GM12878 (cell line): ENCODE measurements around the gene CRNKL1. TPM values are rescaled to one million over a fixed set of nuclear protein-coding genes. Genes with fewer than 3 reads are reported as not detected.

Source experiments
- ATAC-seq: fragments of 200-7000 bp; cut with Tn5 transposase; 3 replicates; pipeline ENCODE4 v1.9.1; 2020; ENCODE audit warnings: mild to moderate bottlenecking, moderate library complexity
- BruUV-seq: library from RNA; stranded (reverse); fragments of 400-500 nt; replicated peaks from 2 replicates; lab custom pipeline; 2021; lab: Mats Ljungman, UMichigan
- CTCF ChIA-PET: fragments of 300-600 bp; sonication (Branson Sonifier 250); formaldehyde crosslinking; extraction: SDS; loops from one replicate; lab custom pipeline; 2021; ENCODE audit warnings: inconsistent platforms; lab: Yijun Ruan, JAX
- POLR2A ChIA-PET: fragments of 350-600 bp; formaldehyde crosslinking; extraction: SDS; loops from one replicate; lab custom pipeline; 2021; ENCODE audit warnings: inconsistent platforms; lab: Charles Lee
- RAD21 ChIA-PET: fragments of 300-600 bp; sonication (Branson Sonifier 250); formaldehyde crosslinking; loops from one replicate; lab custom pipeline; 2023; ENCODE audit warnings: antibody characterized with exemption; ENCODE audit not compliant: unreplicated experiment; lab: Charles Lee
- SMC1A ChIA-PET: fragments of 300-600 bp; sonication (Branson Sonifier 250); formaldehyde crosslinking; loops from one replicate; lab custom pipeline; 2023; ENCODE audit not compliant: unreplicated experiment, uncharacterized antibody; lab: Charles Lee
- DNase-seq: peaks from one replicate; pipeline ENCODE4 v3.0.0-alpha.2; 2011; ENCODE audit warnings: low read depth, low spot score
- FAIRE-seq: peaks from 3 replicates; lab custom pipeline; 2011; peaks lifted over from hg19 to GRCh38; lab: Jason Lieb, UNC
- H2AFZ ChIP-seq: 2 replicates; pipeline ENCODE4 v1.6.0; 2011; ENCODE audit warnings: low read depth, low read length, control low read depth; ENCODE audit not compliant: control insufficient read depth
- H3K27ac ChIP-seq: 2 replicates; pipeline ENCODE4 v1.5.1; 2011; ENCODE audit warnings: control low read depth; ENCODE audit not compliant: control insufficient read depth, insufficient read depth
- H3K27me3 ChIP-seq, 2 experiments: replicated peaks in 1 of 2; 2 replicates each; pipeline versions ENCODE4 v1.6.0 to v1.6.1; 2011; ENCODE audit warnings: low read length in 1 of 2; ENCODE audit not compliant: control insufficient read depth in 2 of 2, insufficient read depth in 2 of 2
- H3K36me3 ChIP-seq, 2 experiments: 2 replicates each; pipeline ENCODE4 v1.5.1; 2011; ENCODE audit warnings: low read length in 1 of 2; ENCODE audit not compliant: control insufficient read depth in 2 of 2, insufficient read depth in 2 of 2
- H3K4me1 ChIP-seq: 2 replicates; pipeline ENCODE4 v1.6.1; 2011; ENCODE audit warnings: mild to moderate bottlenecking, low read length, moderate library complexity, mixed read lengths; ENCODE audit not compliant: control insufficient read depth, insufficient read depth
- H3K4me2 ChIP-seq: 2 replicates; pipeline ENCODE4 v1.6.0; 2011; ENCODE audit warnings: control low read depth; ENCODE audit not compliant: control insufficient read depth, insufficient read depth
- H3K4me3 ChIP-seq: fragments of 200-600 bp; sonication (generic); 2 replicates; pipeline ENCODE4 v1.5.1; 2016
- H3K79me2 ChIP-seq: 2 replicates; pipeline ENCODE4 v1.6.0; 2011; ENCODE audit warnings: low read length; ENCODE audit not compliant: control insufficient read depth, insufficient read depth
- H3K9ac ChIP-seq: 2 replicates; pipeline ENCODE4 v1.8.0; 2011; ENCODE audit warnings: low read length, control low read depth, mixed read lengths; ENCODE audit not compliant: control insufficient read depth, insufficient read depth
- H3K9me3 ChIP-seq: replicated peaks from 3 replicates; pipeline ENCODE4 v1.5.1; 2011; ENCODE audit warnings: mild to moderate bottlenecking, low read length; ENCODE audit not compliant: control insufficient read depth, insufficient read depth
- H4K20me1 ChIP-seq: 2 replicates; pipeline ENCODE4 v1.6.0; 2011; ENCODE audit not compliant: control insufficient read depth, insufficient read depth
- GATAD2B ChIP-seq: fragments of 450-650 bp; conservative IDR thresholded peaks from 2 replicates; pipeline ENCODE4 v1.6.1; 2017; ENCODE audit warnings: low read depth, mild to moderate bottlenecking, moderate library complexity
- HDAC6 ChIP-seq: fragments of 200-600 bp; sonication (generic); IDR thresholded peaks from one replicate; pipeline ENCODE4 v1.8.0; 2017; ENCODE audit warnings: antibody characterized with exemption; ENCODE audit not compliant: unreplicated experiment
- MYC ChIP-seq: IDR thresholded peaks from 2 replicates; pipeline ENCODE4 v1.6.1; 2011; ENCODE audit warnings: mild to moderate bottlenecking, low read length, moderate library complexity, inconsistent platforms; ENCODE audit not compliant: insufficient read depth, insufficient replicate concordance, insufficient read length, severe bottlenecking
- NFIC ChIP-seq: IDR thresholded peaks from 2 replicates; pipeline ENCODE4 v1.6.1; 2012; ENCODE audit warnings: low read depth, mild to moderate bottlenecking, inconsistent platforms, low read length, moderate library complexity
- NRF1 ChIP-seq: conservative IDR thresholded peaks from 2 replicates; pipeline ENCODE4 v1.6.1; 2011; ENCODE audit warnings: mild to moderate bottlenecking, low read depth, low read length, improper control_type of control experiment
- RELB ChIP-seq: fragments of 450-650 bp; IDR thresholded peaks from 2 replicates; pipeline ENCODE4 v1.6.1; 2017; ENCODE audit warnings: low read depth, mild to moderate bottlenecking, moderate library complexity
- SMAD1 ChIP-seq: fragments of 450-650 bp; IDR thresholded peaks from 2 replicates; pipeline ENCODE4 v1.6.1; 2018; ENCODE audit warnings: mild to moderate bottlenecking, low read depth; ENCODE audit not compliant: partially characterized antibody
- TAF1 ChIP-seq: IDR thresholded peaks from 2 replicates; pipeline ENCODE4 v1.6.1; 2011; ENCODE audit warnings: mild to moderate bottlenecking, low read depth, low read length, borderline replicate concordance
- TCF3 ChIP-seq: IDR thresholded peaks from 2 replicates; pipeline ENCODE4 v1.6.1; 2012; ENCODE audit warnings: low read depth, mild to moderate bottlenecking, low read length, borderline replicate concordance; ENCODE audit not compliant: insufficient read depth
- WGBS: methylation state at CpG from one replicate; pipeline ENCODE4 v1.1.6; 2016; ENCODE audit warnings: low lambda C conversion rate; ENCODE audit not compliant: insufficient replicate concordance, insufficient coverage; ENCODE audit errors: missing lambda C conversion rate; 5-methylcytosine and 5-hydroxymethylcytosine counted together
- in situ Hi-C: fragments of 300-500 bp; cut with MboI; formaldehyde crosslinking; loops from 9 replicates; pipeline ENCODE4 v1.14.3; 2018; ENCODE audit warnings: mixed read lengths
- intact Hi-C: fragments of 100-400 bp; cut with micrococcal nuclease; formaldehyde crosslinking; loops from one replicate; pipeline ENCODE4 v1.14.2; 2022; ENCODE audit not compliant: unreplicated experiment
- polyA plus RNA-seq, 11 experiments: library from polyadenylated mRNA; depleted of rRNA in 4 of 11; unstranded in 6 of 11; stranded (reverse) in 5 of 11; fragments of >200 nt; fragmentation: Nextera tagmentation in 4 of 11; fragmentation: Illumina TruSeq in 1 of 11; extraction: Ambion mirVana in 4 of 11; extraction: Trizol in 1 of 11; gene quantifications; 1 replicate in 1 of 11; 2 replicates in 10 of 11; pipeline versions ENCODE4 v1.2.1 to v1.2.3, GENCODE V29; 2011 to 2016; ENCODE audit warnings: inconsistent platforms in 2 of 11, missing spikeins in 2 of 11, low read depth in 1 of 11
- total RNA-seq, 4 experiments: library from RNA; depleted of rRNA in 3 of 4; stranded (reverse); fragments of >200 nt in 3 of 4; fragmentation: Illumina TruSeq in 1 of 4; extraction: Trizol in 1 of 4; gene quantifications; 2 replicates each; pipeline versions ENCODE4 v1.2.1 to v1.2.3, GENCODE V29; 2013 to 2021
- TF ChIP-seq, protein P1 (sequence below): IDR thresholded peaks from 2 replicates; pipeline ENCODE4 v1.6.1; 2012; ENCODE audit warnings: low read depth, low read length, improper control_type of control experiment
- TF ChIP-seq, protein P2 (sequence below): IDR thresholded peaks from 2 replicates; pipeline ENCODE4 v1.6.1; 2012; ENCODE audit warnings: low read depth, low read length, improper control_type of control experiment
- TF ChIP-seq, protein P3 (sequence below): fragments of 150-350 bp; IDR thresholded peaks from 2 replicates; pipeline ENCODE4 v1.6.1; 2014; ENCODE audit warnings: mild to moderate bottlenecking, low read depth, low read length

Gene CRNKL1
- total and polyA plus RNA-seq, 10 of the 15 experiments (the other 5 are each of a cell fraction or from before 2014, with no cell fraction given) = 9.5 to 28.4 (median 17.5) TPM

- Histone ChIP-seq H4K20me1 (no peaks in the 10 kb centered on the region), H3K27me3 (no peaks in the 10 kb centered on the region), H3K9ac (no peak overlapping the region)
- in situ Hi-C loops (no loop called here), intact Hi-C loops (no loop called here)
- ATAC-seq = no peak
- BruUV-seq = no TSS peak
- TF ChIP-seq SMAD1 (no peak), NFIC (no peak), NRF1 (no peak), MYC (no peak)
- TF ChIP-seq, all 136 proteins: peak for 0
- H2AFZ ChIP-seq = no peak overlapping the region
- no peak overlapping the region for H3K27ac ChIP-seq
- RAD21 ChIA-PET = no interaction called here
- SMC1A ChIA-PET = no interaction called here
- no peaks in the 10 kb centered on the region for H3K79me2 ChIP-seq
- no peaks in the 10 kb centered on the region for H3K4me1 ChIP-seq
- CTCF ChIA-PET = interaction anchor here (1.1 to 3.8 kb wide), 2 partner anchors 13 to 20 kb away, joined by 3 to 14 read pairs; partner anchors contain the start of genes CFAP61 and CRNKL1
- H3K4me2 ChIP-seq = no peak overlapping the region
- DNase-seq (no peak), FAIRE-seq (no peak)
- no peaks in the 10 kb centered on the region for H3K9me3 ChIP-seq
- H3K4me3 ChIP-seq = no peak overlapping the region
- WGBS = 86% methylated on average over 5 of the region's 5 CpGs
- POLR2A ChIA-PET = no interaction called here
- peaks cover 2 to 38% of the 10 kb centered on the region in 2 experiments for H3K36me3 ChIP-seq
These were observed 20.5 kb downstream of the CRNKL1 start for GRCh38 chr20:20031790-20032189.

GRCh38 chr20:20027284-20027683 is 25.0 kb downstream of the CRNKL1 start:
- no peak for FAIRE-seq
- BruUV-seq = no TSS peak
- H4K20me1 ChIP-seq = no peaks in the 10 kb centered on the region
- no peak for DNase-seq
- no peaks in the 10 kb centered on the region for H3K27me3 ChIP-seq
- H3K9ac ChIP-seq = no peak overlapping the region
- peaks cover 8% of the 10 kb centered on the region; the same call in 1 of the 2 replicates for H3K4me1 ChIP-seq
- H3K79me2 ChIP-seq = peaks cover 22% of the 10 kb centered on the region
- no peak overlapping the region for H3K4me2 ChIP-seq
- no peaks in the 10 kb centered on the region for H3K9me3 ChIP-seq
- no peak overlapping the region for H2AFZ ChIP-seq
- H3K4me3 ChIP-seq = no peak overlapping the region
- RAD21 ChIA-PET = no interaction called here
- H3K36me3 ChIP-seq = peaks cover 0 to 17% of the 10 kb centered on the region in 2 experiments; a peak in 2 of 4 replicates
- CTCF ChIA-PET = interaction anchor here (0.8 to 1.2 kb wide), 5 partner anchors 9 to 215 kb away, joined by 3 to 5 read pairs (median 3); no protein-coding TSS in a partner anchor
- in situ Hi-C loops (no loop called here), intact Hi-C loops (no loop called here)
- WGBS = 96% methylated on average over 2 of the region's 2 CpGs
- ATAC-seq = no peak
- SMC1A ChIA-PET = interaction anchor here (0.8 to 1.6 kb wide), 5 partner anchors 18 to 1099 kb away, joined by 3 to 5 read pairs (median 3); no protein-coding TSS in a partner anchor
- no peak overlapping the region for H3K27ac ChIP-seq
- POLR2A ChIA-PET = no interaction called here
- TF ChIP-seq TAF1 = no peak
- no peak for TF ChIP-seq HDAC6
- TF ChIP-seq, protein P1, sequence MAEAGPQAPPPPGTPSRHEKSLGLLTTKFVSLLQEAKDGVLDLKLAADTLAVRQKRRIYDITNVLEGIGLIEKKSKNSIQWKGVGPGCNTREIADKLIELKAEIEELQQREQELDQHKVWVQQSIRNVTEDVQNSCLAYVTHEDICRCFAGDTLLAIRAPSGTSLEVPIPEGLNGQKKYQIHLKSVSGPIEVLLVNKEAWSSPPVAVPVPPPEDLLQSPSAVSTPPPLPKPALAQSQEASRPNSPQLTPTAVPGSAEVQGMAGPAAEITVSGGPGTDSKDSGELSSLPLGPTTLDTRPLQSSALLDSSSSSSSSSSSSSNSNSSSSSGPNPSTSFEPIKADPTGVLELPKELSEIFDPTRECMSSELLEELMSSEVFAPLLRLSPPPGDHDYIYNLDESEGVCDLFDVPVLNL = no peak
- TF ChIP-seq, protein P2, sequence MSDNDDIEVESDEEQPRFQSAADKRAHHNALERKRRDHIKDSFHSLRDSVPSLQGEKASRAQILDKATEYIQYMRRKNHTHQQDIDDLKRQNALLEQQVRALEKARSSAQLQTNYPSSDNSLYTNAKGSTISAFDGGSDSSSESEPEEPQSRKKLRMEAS = no peak
- no peak for TF ChIP-seq TCF3
- TF ChIP-seq, protein P3, sequence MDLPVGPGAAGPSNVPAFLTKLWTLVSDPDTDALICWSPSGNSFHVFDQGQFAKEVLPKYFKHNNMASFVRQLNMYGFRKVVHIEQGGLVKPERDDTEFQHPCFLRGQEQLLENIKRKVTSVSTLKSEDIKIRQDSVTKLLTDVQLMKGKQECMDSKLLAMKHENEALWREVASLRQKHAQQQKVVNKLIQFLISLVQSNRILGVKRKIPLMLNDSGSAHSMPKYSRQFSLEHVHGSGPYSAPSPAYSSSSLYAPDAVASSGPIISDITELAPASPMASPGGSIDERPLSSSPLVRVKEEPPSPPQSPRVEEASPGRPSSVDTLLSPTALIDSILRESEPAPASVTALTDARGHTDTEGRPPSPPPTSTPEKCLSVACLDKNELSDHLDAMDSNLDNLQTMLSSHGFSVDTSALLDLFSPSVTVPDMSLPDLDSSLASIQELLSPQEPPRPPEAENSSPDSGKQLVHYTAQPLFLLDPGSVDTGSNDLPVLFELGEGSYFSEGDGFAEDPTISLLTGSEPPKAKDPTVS = no peak
- no peak for TF ChIP-seq RELB
- TF ChIP-seq GATAD2B = no peak
